Adrenal gland (tissue), 12 donors: Measurements from ENCODE around the gene GLYATL3. TPM values are rescaled to one million over a fixed set of nuclear protein-coding genes. Genes with fewer than 3 reads are reported as not detected.

ENCODE experiments used
- DNase-seq, 7 donors: peaks; one replicate each; pipeline ENCODE4 v3.0.0-alpha.2; 2019 to 2020
- H3K27ac ChIP-seq, 5 donors: fragments of 200-600 bp; sonication (generic) in 4 of 5; 1 replicate in 3 of 5; 2 replicates in 2 of 5; pipeline versions ENCODE4 v1.5.1 to v1.8.0; 2016 to 2020; ENCODE audit warnings: mild to moderate bottlenecking in 1 of 5
- H3K27me3 ChIP-seq: fragments of 200-600 bp; 2 replicates; pipeline ENCODE4 v1.8.0; 2021
- H3K36me3 ChIP-seq, 2 donors: fragments of 200-600 bp; replicated peaks in 1 of 2; 1 replicate in 1 of 2; 2 replicates in 1 of 2; pipeline versions ENCODE4 v1.5.1 to v1.8.0; 2018 to 2022
- H3K4me1 ChIP-seq, 2 donors: fragments of 200-600 bp; replicated peaks in 1 of 2; 1 replicate in 1 of 2; 2 replicates in 1 of 2; pipeline versions ENCODE4 v1.5.1 to v1.8.0; 2018 to 2021
- H3K4me3 ChIP-seq, 4 donors: fragments of 200-600 bp; sonication (generic) in 3 of 4; one replicate each; pipeline ENCODE4 v1.5.1; 2016 to 2018
- H3K9me3 ChIP-seq, 3 donors: fragments of 200-600 bp; sonication (generic) in 1 of 3; replicated peaks in 1 of 3; 1 replicate in 2 of 3; 2 replicates in 1 of 3; pipeline versions ENCODE4 v1.5.1 to v1.8.0; 2016 to 2021
- POLR2A ChIP-seq, 2 donors: fragments of 450-650 bp; IDR thresholded peaks; one replicate each; pipeline ENCODE4 v1.6.1; 2017; ENCODE audit warnings: antibody characterized with exemption in 2 of 2, mild to moderate bottlenecking in 2 of 2, moderate library complexity in 1 of 2
- WGBS, 4 donors: extraction: QIAGEN DNeasy Blood & Tissue Kit in 2 of 4; methylation state at CpG; one replicate each; pipeline versions ENCODE4 v1.1.5 to v1.1.7; 2013 to 2017; 5-methylcytosine and 5-hydroxymethylcytosine counted together
- intact Hi-C, 2 donors: fragments of 100-400 bp; cut with DNase I; formaldehyde crosslinking; loops; one replicate each; pipeline versions ENCODE4 v1.14.1 to v1.15.0; 2022 to 2023
- polyA plus RNA-seq, 3 donors: library from polyadenylated mRNA; stranded (reverse); fragments of 200-250 nt in 2 of 3; fragments of 350-450 nt in 1 of 3; fragmentation: Illumina TruSeq in 1 of 3; extraction: RNeasy Lipid Tissue Mini Kit (QIAGEN cat#74804) in 1 of 3; gene quantifications; one replicate each; pipeline ENCODE4 v1.2.3, GENCODE V29; 2013 to 2014
- total RNA-seq, 9 donors: library from RNA; depleted of rRNA in 4 of 9; stranded (reverse); fragments of >200 nt in 4 of 9; fragments of 120-200 nt in 1 of 9; fragmentation: NEBNext Ultra II Directional in 1 of 9; extraction: Animal tissue kit (Norgen Biotek cat#: 25700) in 1 of 9; gene quantifications; one replicate each; pipeline versions ENCODE4 v1.1.0 to v1.2.4, GENCODE V29; 2013 to 2023
- TF ChIP-seq, protein P1 (sequence below), 6 experiments: fragments of 450-650 bp in 4 of 6; fragments of 200-600 bp in 2 of 6; sonication (generic) in 1 of 6; IDR thresholded peaks; 1 replicate in 5 of 6; 2 replicates in 1 of 6; pipeline versions ENCODE4 v1.5.1 to v1.8.0; 2016 to 2021; ENCODE audit warnings: antibody characterized with exemption in 6 of 6, mild to moderate bottlenecking in 2 of 6, moderate library complexity in 1 of 6
- donor health status: healthy with polysubstance abuse.
- donor health status: Bipolar disorder and iron deficiency.
- donor health status: DM: yes; HTN: yes; CAD: no.
- donor health status: DM: no; HTN: no; CAD: no.
- donor health status: DM: no; HTN: no; CAD: no.
- donor health status: DM: yes; HTN: yes; CAD: no.

GLYATL3 gene
- total and polyA plus RNA-seq, 12 donors = not detected

- Histone ChIP-seq H3K27ac (no peak overlapping the region), H3K27me3 (no peaks in the 10 kb centered on the region), H3K4me3 (no peak overlapping the region), H3K4me1 (no peaks in the 10 kb centered on the region), H3K36me3 (no peaks in the 10 kb centered on the region), H3K9me3 (no peaks in the 10 kb centered on the region)
- WGBS, 4 donors = 64 to 87% (median 74%) methylated on average over 1 of the region's 1 CpG
- intact Hi-C loops = no loop called here
- TF ChIP-seq POLR2A (IDR thresholded peaks at IDR 0.05) = no peak
- TF ChIP-seq, protein P1, sequence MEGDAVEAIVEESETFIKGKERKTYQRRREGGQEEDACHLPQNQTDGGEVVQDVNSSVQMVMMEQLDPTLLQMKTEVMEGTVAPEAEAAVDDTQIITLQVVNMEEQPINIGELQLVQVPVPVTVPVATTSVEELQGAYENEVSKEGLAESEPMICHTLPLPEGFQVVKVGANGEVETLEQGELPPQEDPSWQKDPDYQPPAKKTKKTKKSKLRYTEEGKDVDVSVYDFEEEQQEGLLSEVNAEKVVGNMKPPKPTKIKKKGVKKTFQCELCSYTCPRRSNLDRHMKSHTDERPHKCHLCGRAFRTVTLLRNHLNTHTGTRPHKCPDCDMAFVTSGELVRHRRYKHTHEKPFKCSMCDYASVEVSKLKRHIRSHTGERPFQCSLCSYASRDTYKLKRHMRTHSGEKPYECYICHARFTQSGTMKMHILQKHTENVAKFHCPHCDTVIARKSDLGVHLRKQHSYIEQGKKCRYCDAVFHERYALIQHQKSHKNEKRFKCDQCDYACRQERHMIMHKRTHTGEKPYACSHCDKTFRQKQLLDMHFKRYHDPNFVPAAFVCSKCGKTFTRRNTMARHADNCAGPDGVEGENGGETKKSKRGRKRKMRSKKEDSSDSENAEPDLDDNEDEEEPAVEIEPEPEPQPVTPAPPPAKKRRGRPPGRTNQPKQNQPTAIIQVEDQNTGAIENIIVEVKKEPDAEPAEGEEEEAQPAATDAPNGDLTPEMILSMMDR (IDR thresholded peaks at IDR 0.05) = no peak
- no peak for DNase-seq
Measured at GRCh38 chr6:49519660-49520059, 19.9 kb downstream of the GLYATL3 start.

DNA sequence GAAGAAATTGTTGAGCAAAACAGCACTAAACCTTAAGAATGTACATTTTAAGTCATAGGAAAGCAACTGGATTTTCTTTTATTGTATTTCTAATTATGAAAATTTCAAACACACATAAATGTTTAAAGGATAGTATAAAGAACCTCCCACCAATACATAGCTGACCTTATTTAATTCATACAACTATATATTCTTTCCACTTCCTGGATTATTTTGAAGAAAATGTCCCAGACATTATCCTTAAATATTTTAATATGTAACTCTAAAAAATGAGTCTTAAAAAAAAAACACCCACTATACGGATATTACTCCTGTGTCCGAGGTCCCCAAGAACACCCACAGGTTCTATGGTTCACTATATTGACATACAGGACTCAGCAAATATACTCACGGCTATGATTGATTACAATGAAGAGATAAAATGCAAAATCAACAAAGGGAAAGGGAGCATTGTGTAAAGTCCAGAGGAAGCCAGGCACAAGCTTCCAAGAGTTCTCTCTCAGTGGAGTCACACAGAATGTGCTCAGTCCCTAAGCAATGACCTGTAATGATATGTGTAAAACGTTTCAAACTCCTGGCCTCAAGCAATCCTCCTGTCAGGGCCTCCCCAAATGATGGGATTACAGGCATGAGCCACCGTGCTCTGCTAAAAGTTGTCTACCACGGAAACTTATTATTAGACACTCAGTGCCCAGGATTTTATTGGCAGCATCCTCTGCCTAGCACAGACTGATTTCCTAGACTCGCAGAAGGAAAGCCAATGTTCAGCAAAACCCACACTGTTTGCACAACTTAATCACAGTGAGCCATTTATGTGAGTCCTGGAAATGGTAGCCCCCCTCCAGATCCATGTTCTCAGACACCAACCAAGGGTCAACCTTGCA, 23.2 kb downstream of the GLYATL3 start:
- 65 to 72% (median 67%) methylated on average over 7 of the region's 7 CpGs for WGBS, 4 donors
- intact Hi-C loops = no loop called here
- Histone ChIP-seq H3K27ac (no peak overlapping the region), H3K27me3 (no peaks in the 10 kb centered on the region), H3K9me3 (no peaks in the 10 kb centered on the region), H3K4me3 (no peak overlapping the region), H3K4me1 (no peaks in the 10 kb centered on the region), H3K36me3 (no peaks in the 10 kb centered on the region)
- TF ChIP-seq, protein P1 (IDR thresholded peaks at IDR 0.05) = no peak
- no peak for TF ChIP-seq POLR2A (IDR thresholded peaks at IDR 0.05)
- no peak for DNase-seq

DNA sequence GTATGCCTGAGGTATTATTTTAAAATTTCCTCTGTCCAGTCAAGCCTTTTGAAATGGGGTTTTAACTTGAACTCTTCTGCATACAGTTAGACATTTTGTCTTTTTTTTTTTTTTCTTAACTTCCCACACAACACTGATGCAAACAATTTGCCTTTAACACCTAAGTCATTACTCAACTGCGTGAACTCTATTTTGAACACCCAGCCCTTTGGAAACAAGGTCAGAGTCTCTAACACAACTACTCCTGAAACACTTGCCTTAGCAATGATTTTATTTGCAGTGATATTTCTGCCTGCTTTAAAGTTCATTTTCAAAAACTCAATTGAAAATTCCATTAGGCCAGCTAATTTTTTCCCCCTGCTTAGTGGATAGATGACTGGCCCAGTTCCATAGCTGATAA, 24.2 kb downstream of the GLYATL3 start:
- Histone ChIP-seq H3K4me3 (no peak overlapping the region), H3K27me3 (no peaks in the 10 kb centered on the region), H3K4me1 (no peaks in the 10 kb centered on the region), H3K36me3 (no peaks in the 10 kb centered on the region), H3K27ac (no peak overlapping the region), H3K9me3 (no peaks in the 10 kb centered on the region)
- intact Hi-C loops = no loop called here
- no peak for DNase-seq
- WGBS, 4 donors = 85 to 100% (median 90%) methylated on average over 1 of the region's 1 CpG
- TF ChIP-seq POLR2A (IDR thresholded peaks at IDR 0.05) = no peak
- TF ChIP-seq, protein P1 (IDR thresholded peaks at IDR 0.05) = no peak

GRCh38 chr6:49524541-49524940, 24.8 kb downstream of the GLYATL3 start:
- 84 to 90% (median 84%) methylated on average over 7 of the region's 7 CpGs for WGBS, 4 donors
- H3K36me3 ChIP-seq = no peaks in the 10 kb centered on the region
- DNase-seq = no peak
- H3K4me1 ChIP-seq = no peaks in the 10 kb centered on the region
- H3K4me3 ChIP-seq = no peak overlapping the region
- intact Hi-C loops = no loop called here
- TF ChIP-seq, protein P1 (IDR thresholded peaks at IDR 0.05) = no peak
- TF ChIP-seq POLR2A (IDR thresholded peaks at IDR 0.05) = no peak
- H3K27me3 ChIP-seq = no peaks in the 10 kb centered on the region
- no peak overlapping the region for H3K27ac ChIP-seq
- no peaks in the 10 kb centered on the region for H3K9me3 ChIP-seq
